ENCODE measurements around the gene DEDD2.

DEDD2 gene

GRCh38 chr19:42175952-42176648, 41.4 kb downstream of the DEDD2 start:
- H3K4me3 ChIP-seq (ENCODE audit: low read depth, low read length): no peak overlapping the region

- no peak overlapping the region for H3K4me3 ChIP-seq (ENCODE audit: low read depth, low read length)
Observed at GRCh38 chr19:42174958-42175734, 42.3 kb downstream of the DEDD2 start.

GRCh38 chr19:42174188-42174587, 43.3 kb downstream of the DEDD2 start:
- no peak overlapping the region for H3K4me3 ChIP-seq (ENCODE audit: low read depth, low read length)

GRCh38 chr19:42173695-42174094, 43.8 kb downstream of the DEDD2 start:
- H3K4me3 ChIP-seq (ENCODE audit: low read depth, low read length): no peak overlapping the region

GRCh38 chr19:42172261-42172660, 45.2 kb downstream of the DEDD2 start:
- H3K4me3 ChIP-seq (ENCODE audit: low read depth, low read length): no peak overlapping the region

GRCh38 chr19:42170715-42171114, 46.8 kb downstream of the DEDD2 start:
- no peak overlapping the region for H3K4me3 ChIP-seq (ENCODE audit: low read depth, low read length)

GRCh38 chr19:42169486-42170413, 47.7 kb downstream of the DEDD2 start:
- H3K4me3 ChIP-seq (ENCODE audit: low read depth, low read length): no peak overlapping the region

- no peak overlapping the region for H3K4me3 ChIP-seq (ENCODE audit: low read depth, low read length)
Observed at GRCh38 chr19:42168206-42168605, 49.3 kb downstream of the DEDD2 start.

- H3K4me3 ChIP-seq (ENCODE audit: low read depth, low read length): no peak overlapping the region
Observed at GRCh38 chr19:42166316-42166715, 51.2 kb downstream of the DEDD2 start.

GRCh38 chr19:42165146-42165545, 52.3 kb downstream of the DEDD2 start:
- H3K4me3 ChIP-seq (ENCODE audit: low read depth, low read length): no peak overlapping the region

- H3K4me3 ChIP-seq (ENCODE audit: low read depth, low read length): no peak overlapping the region
Observed at GRCh38 chr19:42161616-42162263, 55.7 kb downstream of the DEDD2 start.

- no peak overlapping the region for H3K4me3 ChIP-seq (ENCODE audit: low read depth, low read length)
Observed at GRCh38 chr19:42159942-42160341, 57.5 kb downstream of the DEDD2 start.

- no peak overlapping the region for H3K4me3 ChIP-seq (ENCODE audit: low read depth, low read length)
Observed at GRCh38 chr19:42158926-42159325, 58.6 kb downstream of the DEDD2 start.

GRCh38 chr19:42156571-42156970, 60.9 kb downstream of the DEDD2 start:
- no peak overlapping the region for H3K4me3 ChIP-seq (ENCODE audit: low read depth, low read length)

GRCh38 chr19:42155796-42156195, 61.7 kb downstream of the DEDD2 start:
- H3K4me3 ChIP-seq (ENCODE audit: low read depth, low read length): no peak overlapping the region

GRCh38 chr19:42154471-42155323, 62.8 kb downstream of the DEDD2 start:
- no peak overlapping the region for H3K4me3 ChIP-seq (ENCODE audit: low read depth, low read length)

GRCh38 chr19:42153672-42154433, 63.6 kb downstream of the DEDD2 start:
- H3K4me3 ChIP-seq (ENCODE audit: low read depth, low read length): no peak overlapping the region

- H3K4me3 ChIP-seq (ENCODE audit: low read depth, low read length): no peak overlapping the region
Observed at GRCh38 chr19:42152910-42153671, 64.4 kb downstream of the DEDD2 start.
